ENCODE measurements around the gene RPN2. TPM values are rescaled to one million over a fixed set of nuclear protein-coding genes. Genes with fewer than 3 reads are reported as not detected.

RPN2 gene
- total and polyA plus RNA-seq, 12 donors = 35.7 to 403 (median 224) TPM

DNA sequence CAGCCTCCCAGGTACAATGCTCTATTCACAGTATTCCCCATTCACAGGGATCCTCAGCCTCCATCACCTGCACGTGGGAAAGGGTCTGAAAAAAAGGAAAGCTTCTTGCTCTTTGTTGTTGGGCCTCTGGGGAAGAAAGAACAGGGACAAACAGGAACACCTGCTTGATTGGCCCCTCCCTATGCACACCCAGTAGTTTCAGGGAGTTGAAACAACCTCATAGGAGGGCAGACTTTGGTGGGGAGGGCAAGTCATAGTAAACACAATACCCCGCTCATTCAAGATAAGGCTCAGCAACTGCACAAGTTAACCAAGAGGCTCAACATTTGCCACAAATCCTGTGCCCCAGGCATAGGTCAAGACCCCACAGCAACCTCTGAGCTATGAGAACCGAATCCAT is 80.7 kb downstream of the RPN2 start:
- intact Hi-C loops (cut with DNase I) = no loop called here
- no peak for DNase-seq
- 64 to 78% (median 71%) methylated on average over 3 of the region's 3 CpGs for WGBS, 4 donors
- Histone ChIP-seq H3K4me1 (replicated peaks in 1 of 2) (no peaks in the 10 kb centered on the region), H3K9me3 (replicated peaks in 1 of 3) (no peaks in the 10 kb centered on the region), H3K4me3 (no peak overlapping the region), H3K27ac (no peak overlapping the region), H3K36me3 (replicated peaks in 1 of 2) (no peaks in the 10 kb centered on the region), H3K27me3 (no peaks in the 10 kb centered on the region)
- TF ChIP-seq, protein P1, sequence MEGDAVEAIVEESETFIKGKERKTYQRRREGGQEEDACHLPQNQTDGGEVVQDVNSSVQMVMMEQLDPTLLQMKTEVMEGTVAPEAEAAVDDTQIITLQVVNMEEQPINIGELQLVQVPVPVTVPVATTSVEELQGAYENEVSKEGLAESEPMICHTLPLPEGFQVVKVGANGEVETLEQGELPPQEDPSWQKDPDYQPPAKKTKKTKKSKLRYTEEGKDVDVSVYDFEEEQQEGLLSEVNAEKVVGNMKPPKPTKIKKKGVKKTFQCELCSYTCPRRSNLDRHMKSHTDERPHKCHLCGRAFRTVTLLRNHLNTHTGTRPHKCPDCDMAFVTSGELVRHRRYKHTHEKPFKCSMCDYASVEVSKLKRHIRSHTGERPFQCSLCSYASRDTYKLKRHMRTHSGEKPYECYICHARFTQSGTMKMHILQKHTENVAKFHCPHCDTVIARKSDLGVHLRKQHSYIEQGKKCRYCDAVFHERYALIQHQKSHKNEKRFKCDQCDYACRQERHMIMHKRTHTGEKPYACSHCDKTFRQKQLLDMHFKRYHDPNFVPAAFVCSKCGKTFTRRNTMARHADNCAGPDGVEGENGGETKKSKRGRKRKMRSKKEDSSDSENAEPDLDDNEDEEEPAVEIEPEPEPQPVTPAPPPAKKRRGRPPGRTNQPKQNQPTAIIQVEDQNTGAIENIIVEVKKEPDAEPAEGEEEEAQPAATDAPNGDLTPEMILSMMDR (IDR thresholded peaks at IDR 0.05) = no peak
- no peak for TF ChIP-seq POLR2A (IDR thresholded peaks at IDR 0.05)

DNA sequence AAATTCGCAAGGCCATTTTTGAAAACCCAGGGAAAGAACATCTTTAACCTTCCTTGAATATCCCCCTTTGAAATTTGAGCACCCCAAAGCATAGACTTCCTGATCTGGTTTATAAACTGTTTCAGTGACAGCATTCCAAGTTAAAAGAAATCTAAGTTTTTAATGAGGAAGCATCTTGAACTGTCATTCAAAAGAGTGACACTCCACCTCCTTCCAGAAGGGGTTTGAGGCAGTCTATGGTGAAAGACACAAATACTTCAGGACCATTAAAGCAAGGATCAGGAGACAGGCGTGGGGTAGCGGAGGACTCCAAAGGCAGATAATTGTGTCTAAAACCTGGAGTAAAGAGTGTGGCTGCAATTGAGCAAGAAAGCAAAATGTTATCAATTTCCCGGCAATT is 81.8 kb downstream of the RPN2 start:
- no peaks in the 10 kb centered on the region for H3K27me3 ChIP-seq
- TF ChIP-seq POLR2A (IDR thresholded peaks at IDR 0.05) = no peak
- TF ChIP-seq, protein P1 (IDR thresholded peaks at IDR 0.05) = no peak
- no peak overlapping the region for H3K4me3 ChIP-seq
- no peaks in the 10 kb centered on the region for H3K4me1 ChIP-seq (replicated peaks in 1 of 2)
- intact Hi-C loops (cut with DNase I) = no loop called here
- no peaks in the 10 kb centered on the region for H3K9me3 ChIP-seq (replicated peaks in 1 of 3)
- no peak for DNase-seq
- no peaks in the 10 kb centered on the region for H3K36me3 ChIP-seq (replicated peaks in 1 of 2)
- no peak overlapping the region for H3K27ac ChIP-seq
- WGBS, 4 donors = 78 to 86% (median 84%) methylated on average over 4 of the region's 4 CpGs

DNA sequence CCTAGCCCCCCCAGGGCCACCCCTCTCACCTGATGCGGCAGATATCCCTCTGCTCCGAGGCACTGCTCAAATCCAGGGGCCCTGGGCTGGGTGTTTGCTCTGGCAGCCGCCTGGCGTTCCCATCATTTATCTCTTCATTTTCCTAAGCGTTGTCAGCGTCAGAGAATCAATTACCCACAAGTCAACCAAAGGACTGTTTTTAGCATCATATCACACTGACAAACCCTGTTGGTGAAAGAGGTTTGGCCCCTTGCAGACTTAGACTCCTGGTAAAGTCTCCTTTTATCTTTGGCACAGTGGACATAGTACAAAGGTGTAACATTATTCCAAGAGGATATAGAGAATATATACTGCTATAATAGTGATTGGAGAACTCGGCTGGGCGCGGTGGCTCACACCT is 82.6 kb downstream of the RPN2 start, which contains the start of gene GHRH:
Gene GHRH, minus strand, starts transcription at position 101 of the 400 bp plus-strand sequence. CDS start 4,925 bp downstream, outside the sequence.
- H3K9me3 ChIP-seq (replicated peaks in 1 of 3) = no peaks in the 10 kb centered on the region
- H3K36me3 ChIP-seq (replicated peaks in 1 of 2) = no peaks in the 10 kb centered on the region
- intact Hi-C loops (cut with DNase I) = no loop called here
- H3K27me3 ChIP-seq = no peaks in the 10 kb centered on the region
- no peak for DNase-seq
- no peak within 1 kb of the TSS for H3K27ac ChIP-seq
- TF ChIP-seq POLR2A (IDR thresholded peaks at IDR 0.05) = no peak
- TF ChIP-seq, protein P1 (IDR thresholded peaks at IDR 0.05) = no peak
- WGBS, 4 donors = 70 to 79% (median 74%) methylated on average over 9 of the region's 9 CpGs
- H3K4me3 ChIP-seq = no peak within 1 kb of the TSS
- H3K4me1 ChIP-seq (replicated peaks in 1 of 2) = no peaks in the 10 kb centered on the region

DNA sequence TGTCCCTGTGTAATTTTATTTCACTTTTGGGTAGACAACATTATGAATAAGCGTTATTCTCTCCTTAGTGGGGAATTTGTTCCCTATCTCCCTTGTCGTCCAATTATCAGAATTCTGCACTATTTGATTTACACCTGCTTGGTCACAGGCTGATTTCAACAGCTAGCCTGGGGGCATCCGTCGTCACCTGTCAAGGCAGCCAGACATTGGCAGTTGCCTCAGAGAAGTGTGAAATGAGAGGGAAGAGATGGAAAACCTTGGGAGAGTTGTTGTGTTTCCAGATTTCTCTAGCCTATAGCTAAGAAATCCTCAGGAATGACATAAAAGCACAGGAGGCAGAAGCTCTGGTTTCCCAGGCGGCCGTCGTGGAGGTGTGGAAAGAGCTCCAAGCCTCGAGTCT is 83.4 kb downstream of the RPN2 start:
- TF ChIP-seq, protein P1 (IDR thresholded peaks at IDR 0.05) = no peak
- no peak for TF ChIP-seq POLR2A (IDR thresholded peaks at IDR 0.05)
- intact Hi-C loops (cut with DNase I) = no loop called here
- Histone ChIP-seq H3K4me3 (no peak overlapping the region), H3K9me3 (replicated peaks in 1 of 3) (no peaks in the 10 kb centered on the region), H3K36me3 (replicated peaks in 1 of 2) (no peaks in the 10 kb centered on the region), H3K4me1 (replicated peaks in 1 of 2) (no peaks in the 10 kb centered on the region), H3K27me3 (no peaks in the 10 kb centered on the region), H3K27ac (no peak overlapping the region)
- 65 to 75% (median 71%) methylated on average over 8 of the region's 8 CpGs for WGBS, 4 donors
- no peak for DNase-seq
